AG04450 (cell line): ENCODE measurements around the gene MYF5. TPM values are rescaled to one million over a fixed set of nuclear protein-coding genes. Genes with fewer than 3 reads are reported as not detected.

ENCODE experiments used
- CTCF ChIA-PET: fragments of 300-600, 350-600 bp; formaldehyde crosslinking; extraction: SDS; loops from one replicate; lab custom pipeline; 2022; ENCODE audit warnings: antibody characterized with exemption, inconsistent platforms; lab: Charles Lee
- POLR2A ChIA-PET: fragments of 350-600 bp; formaldehyde crosslinking; extraction: SDS; loops from one replicate; lab custom pipeline; 2021; ENCODE audit warnings: antibody characterized with exemption, inconsistent platforms; lab: Yijun Ruan, JAX
- DNase-seq: peaks from one replicate; pipeline ENCODE4 v3.0.0-alpha.2; 2011; ENCODE audit warnings: low read depth, low spot score
- H3K27ac ChIP-seq: one replicate; pipeline ENCODE4 v1.5.1; 2012; ENCODE audit warnings: low read depth, low read length, control low read depth
- H3K27me3 ChIP-seq: one replicate; pipeline ENCODE4 v1.6.0; 2012; ENCODE audit warnings: low read length; ENCODE audit not compliant: control insufficient read depth, insufficient read depth
- H3K4me3 ChIP-seq: 2 replicates; pipeline ENCODE4 v1.5.1; 2011; ENCODE audit warnings: mild to moderate bottlenecking, low read depth, low read length, control low read depth
- H3K9me3 ChIP-seq: 2 replicates; pipeline ENCODE4 v1.5.1; 2012; ENCODE audit warnings: low read length; ENCODE audit not compliant: control insufficient read depth, insufficient read depth
- polyA plus RNA-seq: library from polyadenylated mRNA; depleted of rRNA; stranded (reverse); fragments of >200 nt; gene quantifications from 2 replicates; pipeline ENCODE4 v1.2.3, GENCODE V29; 2011
- TF ChIP-seq, protein P1 (sequence below): IDR thresholded peaks from 2 replicates; pipeline ENCODE4 v1.5.1; 2011; ENCODE audit warnings: low read depth, low read length, control low read depth, inconsistent platforms

Gene MYF5
- polyA plus RNA-seq, 1 experiment, result not detected

DNA sequence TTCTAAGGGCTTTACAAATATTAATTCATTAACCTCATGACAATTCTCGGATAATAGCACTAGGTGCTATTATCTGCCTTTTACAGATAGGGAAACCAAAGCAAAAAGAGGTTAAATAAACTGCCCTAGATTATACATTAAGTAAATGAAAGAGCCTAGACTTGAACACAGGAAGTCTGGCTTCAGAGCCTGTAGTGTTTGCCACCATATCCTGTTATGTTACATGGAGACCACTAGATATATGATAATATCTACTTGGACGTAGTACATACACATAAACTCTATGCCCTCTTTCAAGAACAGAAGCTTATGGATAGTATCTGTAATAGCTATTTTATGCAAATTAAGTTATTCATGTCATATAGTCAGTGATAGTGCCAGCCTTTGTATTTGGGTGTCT is 26.2 kb upstream of the MYF5 start:
- POLR2A ChIA-PET, result no interaction called here
- no peak overlapping the region for H3K27ac ChIP-seq

DNA sequence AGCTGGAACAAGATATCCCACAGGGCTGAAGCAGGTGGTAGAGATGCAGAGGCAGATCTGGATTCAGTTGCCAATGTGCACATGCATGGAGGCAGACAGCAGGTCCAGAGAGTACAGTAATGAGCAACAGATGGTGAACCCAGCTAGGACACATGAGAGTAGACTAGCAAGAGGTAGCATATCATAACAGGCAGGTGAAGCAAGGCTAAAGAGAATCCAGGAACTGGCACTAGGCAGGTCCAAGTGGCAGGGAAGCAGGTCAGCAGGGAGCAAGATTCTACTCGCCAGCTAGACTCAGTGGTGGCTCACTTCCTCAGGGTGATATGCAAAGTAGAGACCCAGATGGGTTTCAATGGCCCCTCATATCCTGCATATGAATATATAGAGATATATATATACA is 24.6 kb upstream of the MYF5 start:
- no peak for DNase-seq
- Histone ChIP-seq H3K9me3 (no peaks in the 10 kb centered on the region), H3K27ac (no peak overlapping the region), H3K4me3 (no peak overlapping the region), H3K27me3 (no peaks in the 10 kb centered on the region)
- ChIA-PET CTCF (no interaction called here), POLR2A (no interaction called here)
- TF ChIP-seq, protein P1, sequence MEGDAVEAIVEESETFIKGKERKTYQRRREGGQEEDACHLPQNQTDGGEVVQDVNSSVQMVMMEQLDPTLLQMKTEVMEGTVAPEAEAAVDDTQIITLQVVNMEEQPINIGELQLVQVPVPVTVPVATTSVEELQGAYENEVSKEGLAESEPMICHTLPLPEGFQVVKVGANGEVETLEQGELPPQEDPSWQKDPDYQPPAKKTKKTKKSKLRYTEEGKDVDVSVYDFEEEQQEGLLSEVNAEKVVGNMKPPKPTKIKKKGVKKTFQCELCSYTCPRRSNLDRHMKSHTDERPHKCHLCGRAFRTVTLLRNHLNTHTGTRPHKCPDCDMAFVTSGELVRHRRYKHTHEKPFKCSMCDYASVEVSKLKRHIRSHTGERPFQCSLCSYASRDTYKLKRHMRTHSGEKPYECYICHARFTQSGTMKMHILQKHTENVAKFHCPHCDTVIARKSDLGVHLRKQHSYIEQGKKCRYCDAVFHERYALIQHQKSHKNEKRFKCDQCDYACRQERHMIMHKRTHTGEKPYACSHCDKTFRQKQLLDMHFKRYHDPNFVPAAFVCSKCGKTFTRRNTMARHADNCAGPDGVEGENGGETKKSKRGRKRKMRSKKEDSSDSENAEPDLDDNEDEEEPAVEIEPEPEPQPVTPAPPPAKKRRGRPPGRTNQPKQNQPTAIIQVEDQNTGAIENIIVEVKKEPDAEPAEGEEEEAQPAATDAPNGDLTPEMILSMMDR, result no peak

More for the DNA sequence above, 26.2 kb upstream of the MYF5 start:
- Histone ChIP-seq H3K4me3 (no peak overlapping the region), H3K27me3 (no peaks in the 10 kb centered on the region), H3K9me3 (no peaks in the 10 kb centered on the region)
- DNase-seq, result no peak
- CTCF ChIA-PET, result no interaction called here
- TF ChIP-seq, protein P1, result no peak

DNA sequence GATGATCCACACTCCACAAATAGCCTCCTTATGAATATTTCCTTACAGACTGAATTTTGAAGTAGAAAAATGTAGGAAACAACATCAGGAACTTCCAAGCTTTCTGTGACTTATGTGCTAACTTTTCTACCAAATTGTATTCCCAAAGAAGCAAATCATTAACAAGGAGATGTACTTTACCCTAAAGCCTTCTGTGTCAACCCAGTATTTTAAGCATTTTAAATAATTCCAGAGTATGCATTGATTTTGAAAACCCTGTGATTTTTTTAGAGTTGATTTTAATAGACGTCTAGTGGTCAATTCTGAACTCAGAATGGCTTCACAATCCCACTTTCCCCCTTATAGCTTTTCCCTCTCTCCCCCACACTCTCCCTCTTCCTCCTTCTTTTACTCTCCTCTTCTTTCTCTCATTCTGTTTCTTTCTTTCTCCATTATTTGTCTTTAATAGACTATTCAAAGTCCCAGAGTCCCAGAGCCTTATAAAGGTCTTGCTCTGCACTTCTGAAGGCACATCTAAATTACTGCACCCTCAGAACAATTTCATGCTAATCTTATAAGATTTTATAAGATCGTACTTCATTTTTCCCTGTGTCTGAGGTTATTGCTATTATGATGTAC is 19.3 kb upstream of the MYF5 start:
- H3K9me3 ChIP-seq, result no peaks in the 10 kb centered on the region
- H3K4me3 ChIP-seq, result no peak overlapping the region
- no peaks in the 10 kb centered on the region for H3K27me3 ChIP-seq
- CTCF ChIA-PET, result no interaction called here
- POLR2A ChIA-PET, result no interaction called here
- H3K27ac ChIP-seq, result no peak overlapping the region
- DNase-seq, result no peak
- TF ChIP-seq, protein P1, result no peak

DNA sequence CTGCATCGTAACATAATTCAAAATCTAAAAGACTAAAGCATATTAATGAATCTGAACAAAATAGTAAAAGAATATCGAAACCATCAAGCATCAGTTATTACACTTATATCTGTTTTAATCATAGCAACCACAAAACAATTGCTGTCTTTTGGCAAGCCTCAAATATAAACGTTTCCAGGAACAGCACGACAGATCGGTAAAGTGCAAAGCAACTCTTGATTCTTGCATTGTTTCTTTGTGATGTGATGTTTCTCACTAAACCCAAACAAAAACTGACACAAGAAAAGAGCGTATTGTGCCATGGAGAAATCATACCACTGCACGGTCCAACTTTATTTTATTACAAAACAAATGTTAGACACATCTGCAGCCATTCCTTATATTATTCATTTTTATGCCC is 18.5 kb upstream of the MYF5 start:
- Histone ChIP-seq H3K9me3 (no peaks in the 10 kb centered on the region), H3K27ac (no peak overlapping the region), H3K27me3 (no peaks in the 10 kb centered on the region), H3K4me3 (no peak overlapping the region)
- DNase-seq, result no peak
- ChIA-PET CTCF (no interaction called here), POLR2A (no interaction called here)
- TF ChIP-seq, protein P1, result no peak

DNA sequence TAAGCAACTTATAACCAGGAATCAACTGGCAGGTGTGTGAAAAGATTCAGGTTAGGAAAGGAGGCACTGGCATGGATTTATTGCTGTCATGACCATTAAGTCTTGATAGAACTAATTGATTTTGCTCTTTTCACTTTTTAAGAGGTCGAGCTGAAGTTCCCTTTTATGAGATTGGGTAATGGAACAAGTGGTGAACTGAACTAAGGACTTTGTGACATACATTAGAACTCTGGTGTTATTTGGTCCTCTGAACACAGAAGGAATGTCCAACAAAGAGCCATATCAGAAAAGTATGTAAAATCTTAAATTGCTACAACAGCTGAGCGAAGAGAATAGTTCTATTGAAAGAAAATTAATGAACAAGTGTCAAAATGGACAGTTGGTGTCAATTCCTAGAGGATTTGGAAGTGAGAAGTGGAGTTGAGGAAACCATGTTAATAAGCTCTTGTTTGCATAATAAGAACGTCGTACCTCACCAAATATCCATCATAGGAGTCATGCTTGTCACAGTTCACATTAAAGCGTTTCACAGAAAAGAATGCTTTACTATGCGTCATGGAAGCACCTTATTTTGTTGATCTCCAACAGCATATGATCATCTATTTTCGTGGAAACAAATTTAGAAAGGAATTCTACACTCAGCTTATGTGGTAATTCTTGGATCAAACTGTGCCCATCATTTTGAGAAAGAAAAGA is 17.7 kb upstream of the MYF5 start:
- Histone ChIP-seq H3K27me3 (no peaks in the 10 kb centered on the region), H3K27ac (no peak overlapping the region), H3K4me3 (no peak overlapping the region), H3K9me3 (no peaks in the 10 kb centered on the region)
- TF ChIP-seq, protein P1, result no peak
- ChIA-PET CTCF (no interaction called here), POLR2A (no interaction called here)
- no peak for DNase-seq
